Panc1 (cell line): ENCODE results near the gene MAMLD1. TPM values are rescaled to one million over a fixed set of nuclear protein-coding genes. Genes with fewer than 3 reads are reported as not detected.

ENCODE experiments used
- ATAC-seq: fragments of 200-7000 bp; cut with Tn5 transposase; 2 replicates; pipeline ENCODE4 v1.9.1; 2020; ENCODE audit warnings: mild to moderate bottlenecking, moderate library complexity
- BruUV-seq: library from RNA; stranded (reverse); fragments of 400-500 nt; replicated peaks from 2 replicates; lab custom pipeline; 2021; lab: Mats Ljungman, UMichigan
- CTCF ChIA-PET: fragments of 300-600 bp; sonication (Branson Sonifier 250); formaldehyde crosslinking; loops from one replicate; lab custom pipeline; 2022; ENCODE audit warnings: antibody characterized with exemption; lab: Charles Lee
- POLR2A ChIA-PET: fragments of 300-600 bp; sonication (Branson Sonifier 250); formaldehyde crosslinking; loops from one replicate; lab custom pipeline; 2022; ENCODE audit warnings: antibody characterized with exemption; lab: Charles Lee
- DNase-seq: peaks from one replicate; pipeline ENCODE4 v3.0.0-alpha.2; 2010; ENCODE audit warnings: low read depth, low spot score
- H3K27ac ChIP-seq: 2 replicates; pipeline ENCODE4 v1.5.1; 2011; ENCODE audit warnings: mild to moderate bottlenecking, low read length, inconsistent platforms
- H3K27me3 ChIP-seq: fragments of 200-500 bp; sonication (Bioruptor generic); 2 replicates; pipeline ENCODE4 v1.6.0; 2014; ENCODE audit warnings: low read length, inconsistent platforms; ENCODE audit not compliant: control insufficient read depth, insufficient read depth
- H3K36me3 ChIP-seq: fragments of 200-500 bp; sonication (Bioruptor generic); 2 replicates; pipeline ENCODE4 v1.5.1; 2014; ENCODE audit warnings: inconsistent platforms, mild to moderate bottlenecking, low read length, moderate library complexity; ENCODE audit not compliant: control insufficient read depth, insufficient read depth
- H3K4me1 ChIP-seq: 2 replicates; pipeline ENCODE4 v1.5.1; 2011; ENCODE audit warnings: inconsistent platforms, mild to moderate bottlenecking, low read length, moderate library complexity; ENCODE audit not compliant: control insufficient read depth, insufficient read depth
- H3K4me3 ChIP-seq, 2 experiments: 2 replicates each; pipeline ENCODE4 v1.5.1; 2011 to 2012; ENCODE audit warnings: low read depth in 2 of 2, low read length in 2 of 2, mild to moderate bottlenecking in 2 of 2, inconsistent platforms in 1 of 2, moderate library complexity in 1 of 2
- H3K9me3 ChIP-seq: fragments of 200-500 bp; sonication (Bioruptor generic); 2 replicates; pipeline ENCODE4 v1.5.1; 2014; ENCODE audit warnings: low read depth, mild to moderate bottlenecking, inconsistent platforms, low read length, moderate library complexity; ENCODE audit not compliant: control insufficient read depth, insufficient read depth
- CTCF ChIP-seq: fragments of 450-650 bp; IDR thresholded peaks from 2 replicates; pipeline ENCODE4 v1.5.1; 2017; ENCODE audit warnings: mild to moderate bottlenecking
- POLR2AphosphoS5 ChIP-seq: IDR thresholded peaks from 2 replicates; pipeline ENCODE4 v1.6.1; 2012; ENCODE audit warnings: mild to moderate bottlenecking, low read depth, low read length, moderate library complexity
- REST ChIP-seq, 2 experiments: IDR thresholded peaks; 2 replicates each; pipeline ENCODE4 v1.6.1; 2011 to 2012; ENCODE audit warnings: low read depth in 2 of 2, control low read depth in 1 of 2, low read length in 1 of 2, mild to moderate bottlenecking in 1 of 2, moderate library complexity in 1 of 2; ENCODE audit not compliant: insufficient read depth in 1 of 2
- SIN3A ChIP-seq: IDR thresholded peaks from 2 replicates; pipeline ENCODE4 v1.6.1; 2012; ENCODE audit warnings: low read depth, mild to moderate bottlenecking, low read length, moderate library complexity, borderline replicate concordance; ENCODE audit not compliant: insufficient read depth
- TCF7L2 ChIP-seq: IDR thresholded peaks from 2 replicates; pipeline ENCODE4 v1.6.1; 2011; ENCODE audit warnings: mild to moderate bottlenecking, low read depth, low read length, inconsistent platforms
- in situ Hi-C: cut with HindIII; loops from 2 replicates; pipeline ENCODE4 v1.10.0; 2016; ENCODE audit warnings: low sequenced_read_pairs, low pct_unique_long_range_greater_than_20kb
- intact Hi-C: fragments of 100-400 bp; cut with micrococcal nuclease; formaldehyde crosslinking; loops from one replicate; pipeline ENCODE4 v1.10.0; 2022; ENCODE audit not compliant: unreplicated experiment
- total RNA-seq: library from RNA; stranded (reverse); gene quantifications from one replicate; pipeline ENCODE4 v1.2.1, GENCODE V29; 2021; ENCODE audit not compliant: unreplicated experiment

The MAMLD1 gene
- total RNA-seq, 1 experiment from 2014 or later, result 2.1 TPM

GRCh38 chrX:150372280-150372679 is 9.2 kb downstream of the MAMLD1 start:
- H3K27me3 ChIP-seq, result no peaks in the 10 kb centered on the region; the same call in 1 of the 2 replicates
- DNase-seq (no peak), ATAC-seq (no peak)
- H3K4me1 ChIP-seq, result no peaks in the 10 kb centered on the region
- no peak for TF ChIP-seq CTCF
- no peak for TF ChIP-seq SIN3A
- no peak for TF ChIP-seq TCF7L2
- no peak for TF ChIP-seq REST (IDR thresholded peaks at IDR 0.05; ENCODE audit: insufficient read depth in 1 of 2, low read depth in 2 of 2, low read length in 1 of 2)
- no peak for TF ChIP-seq POLR2AphosphoS5
- H3K4me3 ChIP-seq, result no peak overlapping the region
- no peak overlapping the region for H3K27ac ChIP-seq
- CTCF ChIA-PET, result no interaction called here
- POLR2A ChIA-PET, result no interaction called here
- no peaks in the 10 kb centered on the region for H3K36me3 ChIP-seq
- intact Hi-C loops (no loop called here), in situ Hi-C loops (no loop called here)
- H3K9me3 ChIP-seq, result no peaks in the 10 kb centered on the region
- no TSS peak for BruUV-seq

GRCh38 chrX:150372756-150373155 is 9.6 kb downstream of the MAMLD1 start:
- no peak overlapping the region for H3K27ac ChIP-seq
- DNase-seq (no peak), ATAC-seq (no peak)
- H3K36me3 ChIP-seq, result no peaks in the 10 kb centered on the region
- in situ Hi-C loops (no loop called here), intact Hi-C loops (no loop called here)
- BruUV-seq, result no TSS peak
- no peak for TF ChIP-seq REST (IDR thresholded peaks at IDR 0.05; ENCODE audit: insufficient read depth in 1 of 2, low read depth in 2 of 2, low read length in 1 of 2)
- TF ChIP-seq POLR2AphosphoS5, result no peak
- TF ChIP-seq CTCF, result no peak
- no peak for TF ChIP-seq TCF7L2
- no peak for TF ChIP-seq SIN3A
- CTCF ChIA-PET, result no interaction called here
- H3K27me3 ChIP-seq, result no peaks in the 10 kb centered on the region; the same call in 1 of the 2 replicates
- H3K4me3 ChIP-seq, result no peak overlapping the region
- no peaks in the 10 kb centered on the region for H3K9me3 ChIP-seq
- H3K4me1 ChIP-seq, result no peaks in the 10 kb centered on the region
- POLR2A ChIA-PET, result no interaction called here
